ENCODE measurements around the gene COMMD1.

DNA sequence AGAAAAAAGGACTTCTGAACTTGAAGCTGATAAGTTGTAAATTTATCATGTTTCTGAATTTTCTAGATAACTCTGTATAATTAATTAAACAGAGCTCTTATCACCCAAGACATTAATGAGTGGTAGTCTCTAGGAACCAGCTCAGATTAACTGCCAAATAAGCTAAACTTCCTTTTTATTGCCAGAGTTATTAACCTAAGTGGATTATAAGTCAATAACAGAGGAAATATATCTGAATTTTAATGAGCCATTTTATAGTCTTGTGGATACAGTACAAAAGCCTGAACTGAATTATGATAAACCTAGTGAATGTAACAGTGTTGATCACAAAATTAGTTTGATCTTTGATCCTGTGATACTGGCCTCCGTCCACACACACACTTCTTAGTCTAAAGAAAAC, 111.5 kb downstream of the COMMD1 start:
- TF ChIP-seq, protein P1, sequence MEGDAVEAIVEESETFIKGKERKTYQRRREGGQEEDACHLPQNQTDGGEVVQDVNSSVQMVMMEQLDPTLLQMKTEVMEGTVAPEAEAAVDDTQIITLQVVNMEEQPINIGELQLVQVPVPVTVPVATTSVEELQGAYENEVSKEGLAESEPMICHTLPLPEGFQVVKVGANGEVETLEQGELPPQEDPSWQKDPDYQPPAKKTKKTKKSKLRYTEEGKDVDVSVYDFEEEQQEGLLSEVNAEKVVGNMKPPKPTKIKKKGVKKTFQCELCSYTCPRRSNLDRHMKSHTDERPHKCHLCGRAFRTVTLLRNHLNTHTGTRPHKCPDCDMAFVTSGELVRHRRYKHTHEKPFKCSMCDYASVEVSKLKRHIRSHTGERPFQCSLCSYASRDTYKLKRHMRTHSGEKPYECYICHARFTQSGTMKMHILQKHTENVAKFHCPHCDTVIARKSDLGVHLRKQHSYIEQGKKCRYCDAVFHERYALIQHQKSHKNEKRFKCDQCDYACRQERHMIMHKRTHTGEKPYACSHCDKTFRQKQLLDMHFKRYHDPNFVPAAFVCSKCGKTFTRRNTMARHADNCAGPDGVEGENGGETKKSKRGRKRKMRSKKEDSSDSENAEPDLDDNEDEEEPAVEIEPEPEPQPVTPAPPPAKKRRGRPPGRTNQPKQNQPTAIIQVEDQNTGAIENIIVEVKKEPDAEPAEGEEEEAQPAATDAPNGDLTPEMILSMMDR (IDR thresholded peaks at IDR 0.05; ENCODE audit: insufficient read depth, low read length, poor library complexity, severe bottlenecking) = no peak
- no peak for TF ChIP-seq EZH2phosphoT487 (conservative IDR thresholded peaks at IDR 0.05; ENCODE audit: low read length)

All from SU-DHL-6 (cell line).